Measurements from ENCODE around the gene CCL7.

Gene CCL7

DNA sequence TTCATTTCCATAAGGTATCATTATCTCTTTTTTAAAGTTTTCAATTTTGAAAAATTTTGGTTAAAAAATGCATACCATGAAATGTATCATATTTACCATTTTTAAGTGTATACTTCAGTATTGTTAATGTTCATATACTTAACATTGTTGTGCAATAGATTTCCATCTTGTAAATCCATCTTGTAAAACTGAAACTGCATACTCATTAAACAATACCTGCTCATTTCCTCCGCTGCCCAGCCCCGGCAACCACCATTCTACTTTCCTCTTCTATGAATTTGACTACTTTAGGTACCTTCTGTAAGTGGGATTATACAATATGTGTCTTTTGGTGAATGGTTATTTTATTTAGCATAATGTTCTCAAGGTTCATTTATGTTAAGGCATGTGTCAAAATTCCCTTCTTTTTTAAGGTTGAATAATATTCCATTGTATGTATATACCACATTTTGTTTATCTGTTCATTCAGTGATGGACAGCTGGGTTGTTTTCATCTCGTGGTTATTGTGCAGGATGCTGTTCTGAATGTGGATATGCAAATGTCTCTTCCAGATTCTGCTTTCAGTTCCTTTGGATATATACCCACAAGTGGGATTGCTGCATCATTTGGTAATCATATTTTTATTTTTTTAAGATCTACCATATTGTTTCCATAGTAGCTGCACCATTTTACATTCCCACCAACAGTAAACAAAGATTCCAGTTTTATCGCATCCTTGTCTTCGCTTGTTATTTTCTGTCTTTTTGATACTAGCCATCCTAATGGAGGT is 8.3 kb upstream of the CCL7 start:
- no peak overlapping the region for H3K27ac ChIP-seq
- TF ChIP-seq ZFX (IDR thresholded peaks at IDR 0.05; ENCODE audit: borderline replicate concordance), result no peak
- TF ChIP-seq, protein P1, sequence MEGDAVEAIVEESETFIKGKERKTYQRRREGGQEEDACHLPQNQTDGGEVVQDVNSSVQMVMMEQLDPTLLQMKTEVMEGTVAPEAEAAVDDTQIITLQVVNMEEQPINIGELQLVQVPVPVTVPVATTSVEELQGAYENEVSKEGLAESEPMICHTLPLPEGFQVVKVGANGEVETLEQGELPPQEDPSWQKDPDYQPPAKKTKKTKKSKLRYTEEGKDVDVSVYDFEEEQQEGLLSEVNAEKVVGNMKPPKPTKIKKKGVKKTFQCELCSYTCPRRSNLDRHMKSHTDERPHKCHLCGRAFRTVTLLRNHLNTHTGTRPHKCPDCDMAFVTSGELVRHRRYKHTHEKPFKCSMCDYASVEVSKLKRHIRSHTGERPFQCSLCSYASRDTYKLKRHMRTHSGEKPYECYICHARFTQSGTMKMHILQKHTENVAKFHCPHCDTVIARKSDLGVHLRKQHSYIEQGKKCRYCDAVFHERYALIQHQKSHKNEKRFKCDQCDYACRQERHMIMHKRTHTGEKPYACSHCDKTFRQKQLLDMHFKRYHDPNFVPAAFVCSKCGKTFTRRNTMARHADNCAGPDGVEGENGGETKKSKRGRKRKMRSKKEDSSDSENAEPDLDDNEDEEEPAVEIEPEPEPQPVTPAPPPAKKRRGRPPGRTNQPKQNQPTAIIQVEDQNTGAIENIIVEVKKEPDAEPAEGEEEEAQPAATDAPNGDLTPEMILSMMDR (IDR thresholded peaks at IDR 0.05), result no peak

DNA sequence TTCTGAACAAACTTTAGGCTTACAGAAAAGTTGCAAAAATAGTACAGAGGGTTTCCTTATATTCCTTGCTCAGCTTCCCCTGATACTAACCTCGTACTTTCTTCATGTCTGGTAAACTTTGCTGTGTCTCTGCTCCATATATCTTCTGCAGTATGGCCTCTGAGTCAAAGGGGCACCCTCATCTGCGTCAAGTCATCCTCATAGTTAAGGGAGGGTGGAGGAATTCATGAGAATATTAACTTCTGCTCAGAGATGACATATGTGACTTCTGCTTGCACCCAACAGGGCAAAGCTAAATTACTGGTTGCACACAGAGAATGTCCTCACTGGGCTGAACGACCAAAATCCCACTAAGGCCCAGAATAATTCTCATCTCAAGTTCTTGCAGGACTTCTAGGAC is 4.3 kb upstream of the CCL7 start:
- no peak overlapping the region for H3K27ac ChIP-seq
- TF ChIP-seq, protein P1 (IDR thresholded peaks at IDR 0.05), result no peak
- TF ChIP-seq ZFX (IDR thresholded peaks at IDR 0.05; ENCODE audit: borderline replicate concordance), result no peak

GRCh38 chr17:34275881-34276280 is 5.9 kb downstream of the CCL7 start:
- H3K27ac ChIP-seq, result no peak overlapping the region

DNA sequence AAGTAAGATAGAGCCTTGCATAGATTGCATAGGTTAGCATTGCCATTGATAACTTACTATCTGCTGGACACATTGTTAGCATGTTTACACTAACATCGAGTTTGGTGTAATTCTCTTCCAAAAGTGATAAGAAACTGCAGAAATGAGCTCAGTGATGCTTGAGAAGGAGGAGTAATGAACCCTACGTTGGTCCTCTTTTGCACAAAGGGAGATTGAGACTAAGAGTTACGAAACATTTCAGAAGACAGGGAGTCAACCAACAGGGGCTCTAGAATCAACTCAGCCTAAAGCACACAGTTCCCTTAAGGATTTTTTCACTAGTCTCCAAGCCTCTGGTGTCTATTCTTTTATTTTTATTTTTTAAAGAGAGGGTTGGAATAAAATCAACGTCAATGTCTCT is 6.8 kb downstream of the CCL7 start:
- no peak overlapping the region for H3K27ac ChIP-seq
- TF ChIP-seq, protein P1 (IDR thresholded peaks at IDR 0.05), result no peak
- TF ChIP-seq ZFX (IDR thresholded peaks at IDR 0.05; ENCODE audit: borderline replicate concordance), result no peak

More at GRCh38 chr17:34275881-34276280, 5.9 kb downstream of the CCL7 start:
- TF ChIP-seq, protein P1 (IDR thresholded peaks at IDR 0.05), result no peak
- TF ChIP-seq ZFX (IDR thresholded peaks at IDR 0.05; ENCODE audit: borderline replicate concordance), result no peak

DNA sequence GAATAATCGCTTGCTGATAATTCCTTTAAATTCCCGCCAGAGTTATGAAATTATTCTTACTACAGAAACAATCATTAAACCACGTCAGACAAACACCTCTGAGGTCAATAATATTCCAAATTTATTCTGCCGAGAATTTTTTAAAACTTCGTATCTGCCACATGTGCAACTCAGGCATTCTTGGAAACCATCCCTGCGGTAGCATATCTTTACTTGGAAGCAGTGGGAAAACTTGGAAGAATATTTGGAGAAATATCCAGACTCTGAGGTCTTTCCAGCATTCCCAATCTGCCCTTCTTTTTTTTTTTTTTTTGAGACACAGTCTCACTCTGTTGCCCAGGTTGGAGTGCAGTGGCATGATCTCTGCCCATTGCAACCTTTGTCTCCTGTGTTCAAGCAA is 13.6 kb downstream of the CCL7 start:
- no peak overlapping the region for H3K27ac ChIP-seq
- no peak for TF ChIP-seq ZFX (IDR thresholded peaks at IDR 0.05; ENCODE audit: borderline replicate concordance)

GRCh38 chr17:34285286-34285792 is 15.3 kb downstream of the CCL7 start, which contains the start of gene CCL11:
CCL11 (plus strand) TSS chr17:34285742; CDS start chr17:34285809, 67 bp downstream.
- TF ChIP-seq, protein P1 (IDR thresholded peaks at IDR 0.05), result no peak
- TF ChIP-seq ZFX (IDR thresholded peaks at IDR 0.05; ENCODE audit: borderline replicate concordance), result no peak
- no peak within 1 kb of the TSS for H3K27ac ChIP-seq

GRCh38 chr17:34287875-34288274 is 17.9 kb downstream of the CCL7 start:
- TF ChIP-seq, protein P1 (IDR thresholded peaks at IDR 0.05), result no peak
- TF ChIP-seq ZFX (IDR thresholded peaks at IDR 0.05; ENCODE audit: borderline replicate concordance), result no peak
- H3K27ac ChIP-seq, result no peak overlapping the region
